GM12892 (cell line): ENCODE measurements around the gene CDK8.

ENCODE experiments used
- POLR2A ChIP-seq: IDR thresholded peaks from 2 replicates; pipeline ENCODE4 v1.6.1; 2011; ENCODE audit warnings: low read depth, low read length, control low read depth
- POLR2AphosphoS5 ChIP-seq: IDR thresholded peaks from 2 replicates; pipeline ENCODE4 v1.6.1; 2011; ENCODE audit warnings: low read depth, low read length, control low read depth

- TF ChIP-seq POLR2A = no peak
- TF ChIP-seq POLR2AphosphoS5 = no peak
Observed at GRCh38 chr13:26343816-26344215, 89.9 kb downstream of the CDK8 start.
